Measurements from ENCODE around the gene FAM78B. TPM values are rescaled to one million over a fixed set of nuclear protein-coding genes. Genes with fewer than 3 reads are reported as not detected.
A peak's percentile ranks its signal among the peaks of the same experiment; 100 is the strongest.

Gene FAM78B
- total RNA-seq, 1 experiment from 2014 or later, result 1.1 TPM

DNA sequence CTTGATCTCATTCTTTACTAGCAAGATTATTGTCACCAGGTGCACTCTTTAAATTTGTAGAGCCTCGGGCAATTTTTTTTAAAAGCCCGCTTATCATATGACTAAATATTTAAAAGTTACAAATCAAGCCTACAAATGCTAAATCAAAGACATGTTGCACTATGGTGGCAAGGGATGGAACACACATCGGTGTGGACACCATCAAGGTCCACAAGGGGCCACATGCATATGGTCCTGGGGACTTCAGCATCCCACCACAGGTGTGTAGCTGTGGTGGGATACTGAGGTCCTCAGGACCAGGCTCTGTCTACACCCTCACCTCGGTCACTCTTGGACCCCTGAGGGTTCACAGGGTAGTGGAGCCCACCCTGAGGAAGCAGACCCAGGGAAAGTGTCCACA lies 45.8 kb downstream of the FAM78B start:
- no peaks in the 10 kb centered on the region for H3K4me1 Mint-ChIP-seq (ENCODE audit: insufficient read depth, unreplicated experiment)
- intact Hi-C loops (cut with micrococcal nuclease), result no loop called here
- H3K27me3 Mint-ChIP-seq (ENCODE audit: insufficient read depth, unreplicated experiment), result no peaks in the 10 kb centered on the region
- no TSS peak for BruUV-seq (replicated peaks)
- no peaks in the 10 kb centered on the region for H3K36me3 Mint-ChIP-seq (ENCODE audit: insufficient read depth, unreplicated experiment)
- TF ChIP-seq, protein P1, sequence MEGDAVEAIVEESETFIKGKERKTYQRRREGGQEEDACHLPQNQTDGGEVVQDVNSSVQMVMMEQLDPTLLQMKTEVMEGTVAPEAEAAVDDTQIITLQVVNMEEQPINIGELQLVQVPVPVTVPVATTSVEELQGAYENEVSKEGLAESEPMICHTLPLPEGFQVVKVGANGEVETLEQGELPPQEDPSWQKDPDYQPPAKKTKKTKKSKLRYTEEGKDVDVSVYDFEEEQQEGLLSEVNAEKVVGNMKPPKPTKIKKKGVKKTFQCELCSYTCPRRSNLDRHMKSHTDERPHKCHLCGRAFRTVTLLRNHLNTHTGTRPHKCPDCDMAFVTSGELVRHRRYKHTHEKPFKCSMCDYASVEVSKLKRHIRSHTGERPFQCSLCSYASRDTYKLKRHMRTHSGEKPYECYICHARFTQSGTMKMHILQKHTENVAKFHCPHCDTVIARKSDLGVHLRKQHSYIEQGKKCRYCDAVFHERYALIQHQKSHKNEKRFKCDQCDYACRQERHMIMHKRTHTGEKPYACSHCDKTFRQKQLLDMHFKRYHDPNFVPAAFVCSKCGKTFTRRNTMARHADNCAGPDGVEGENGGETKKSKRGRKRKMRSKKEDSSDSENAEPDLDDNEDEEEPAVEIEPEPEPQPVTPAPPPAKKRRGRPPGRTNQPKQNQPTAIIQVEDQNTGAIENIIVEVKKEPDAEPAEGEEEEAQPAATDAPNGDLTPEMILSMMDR (IDR thresholded peaks at IDR 0.05; ENCODE audit: unreplicated experiment), result no peak
- ChIA-PET CTCF (interaction anchor here (0.6 to 1.6 kb wide), 5 partner anchors 14 to 313 kb away, joined by 3 to 7 read pairs (median 3); no protein-coding TSS in a partner anchor), POLR2A (no interaction called here)
- no peak overlapping the region for H3K4me3 Mint-ChIP-seq (ENCODE audit: unreplicated experiment)
- no peak overlapping the region for H3K27ac Mint-ChIP-seq (ENCODE audit: low read depth, unreplicated experiment)
- H3K9me3 Mint-ChIP-seq (ENCODE audit: unreplicated experiment), result no peaks in the 10 kb centered on the region
- no peak for DNase-seq (ENCODE audit: unreplicated experiment)

DNA sequence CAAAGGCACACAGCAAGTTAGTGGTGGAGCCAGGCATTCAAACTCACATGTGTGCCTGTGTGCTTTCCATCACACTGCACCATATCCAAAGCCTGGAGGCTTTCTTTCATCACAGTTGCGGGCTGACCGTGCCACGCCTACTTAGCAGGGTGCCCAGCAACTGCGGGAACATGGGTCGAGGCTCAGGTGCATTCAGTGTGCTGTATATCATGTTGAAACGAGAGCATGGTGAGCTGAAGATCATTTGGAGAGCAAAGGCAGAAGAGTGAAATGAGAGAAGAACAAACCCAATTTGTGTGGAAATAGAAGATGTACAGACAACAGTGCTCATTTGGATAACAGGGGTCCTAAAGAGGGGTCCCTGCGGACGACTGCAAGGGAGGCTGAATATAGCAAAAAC lies 46.5 kb downstream of the FAM78B start:
- H3K9me3 Mint-ChIP-seq (ENCODE audit: unreplicated experiment), result no peaks in the 10 kb centered on the region
- DNase-seq (ENCODE audit: unreplicated experiment), result peak; percentile 15
- BruUV-seq (replicated peaks), result no TSS peak
- ChIA-PET CTCF (interaction anchor here (1.2 kb wide), 1 partner anchor 313 kb away, joined by 3 read pairs; no protein-coding TSS in a partner anchor), POLR2A (no interaction called here)
- no peaks in the 10 kb centered on the region for H3K27me3 Mint-ChIP-seq (ENCODE audit: insufficient read depth, unreplicated experiment)
- no peak overlapping the region for H3K27ac Mint-ChIP-seq (ENCODE audit: low read depth, unreplicated experiment)
- TF ChIP-seq, protein P1 (IDR thresholded peaks at IDR 0.05; ENCODE audit: unreplicated experiment), result no peak
- H3K36me3 Mint-ChIP-seq (ENCODE audit: insufficient read depth, unreplicated experiment), result no peaks in the 10 kb centered on the region
- no peak overlapping the region for H3K4me3 Mint-ChIP-seq (ENCODE audit: unreplicated experiment)
- intact Hi-C loops (cut with micrococcal nuclease), result no loop called here
- no peaks in the 10 kb centered on the region for H3K4me1 Mint-ChIP-seq (ENCODE audit: insufficient read depth, unreplicated experiment)

DNA sequence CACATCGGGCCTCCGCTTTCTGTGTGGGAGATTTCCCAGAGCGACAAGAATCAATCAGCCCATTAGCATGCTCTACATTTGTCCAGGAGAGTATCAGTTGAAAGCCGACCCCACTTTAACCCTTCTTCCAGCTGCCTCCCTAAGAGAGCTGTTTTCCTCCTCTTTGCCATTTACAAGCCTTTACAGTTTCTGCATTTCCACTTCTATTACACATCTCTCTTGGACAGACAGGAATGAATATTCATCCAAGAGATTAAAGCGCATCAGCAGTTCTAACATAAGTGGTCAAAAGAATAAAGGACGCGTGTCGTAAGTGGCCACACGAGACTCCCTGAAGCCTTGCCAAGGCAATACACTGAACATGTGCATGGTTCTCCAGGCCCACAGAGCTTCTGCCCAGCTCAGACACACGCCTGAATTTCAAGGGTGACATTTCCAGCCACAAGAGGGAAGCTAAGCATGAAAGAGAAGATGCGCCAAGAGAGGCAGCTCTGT lies 47.3 kb downstream of the FAM78B start:
- no peaks in the 10 kb centered on the region for H3K4me1 Mint-ChIP-seq (ENCODE audit: insufficient read depth, unreplicated experiment)
- H3K4me3 Mint-ChIP-seq (ENCODE audit: unreplicated experiment), result no peak overlapping the region
- intact Hi-C loops (cut with micrococcal nuclease), result no loop called here
- no peaks in the 10 kb centered on the region for H3K27me3 Mint-ChIP-seq (ENCODE audit: insufficient read depth, unreplicated experiment)
- ChIA-PET POLR2A (no interaction called here), CTCF (no interaction called here)
- H3K36me3 Mint-ChIP-seq (ENCODE audit: insufficient read depth, unreplicated experiment), result no peaks in the 10 kb centered on the region
- no TSS peak for BruUV-seq (replicated peaks)
- DNase-seq (ENCODE audit: unreplicated experiment), result no peak
- no peak overlapping the region for H3K27ac Mint-ChIP-seq (ENCODE audit: low read depth, unreplicated experiment)
- TF ChIP-seq, protein P1 (IDR thresholded peaks at IDR 0.05; ENCODE audit: unreplicated experiment), result no peak
- H3K9me3 Mint-ChIP-seq (ENCODE audit: unreplicated experiment), result no peaks in the 10 kb centered on the region

DNA sequence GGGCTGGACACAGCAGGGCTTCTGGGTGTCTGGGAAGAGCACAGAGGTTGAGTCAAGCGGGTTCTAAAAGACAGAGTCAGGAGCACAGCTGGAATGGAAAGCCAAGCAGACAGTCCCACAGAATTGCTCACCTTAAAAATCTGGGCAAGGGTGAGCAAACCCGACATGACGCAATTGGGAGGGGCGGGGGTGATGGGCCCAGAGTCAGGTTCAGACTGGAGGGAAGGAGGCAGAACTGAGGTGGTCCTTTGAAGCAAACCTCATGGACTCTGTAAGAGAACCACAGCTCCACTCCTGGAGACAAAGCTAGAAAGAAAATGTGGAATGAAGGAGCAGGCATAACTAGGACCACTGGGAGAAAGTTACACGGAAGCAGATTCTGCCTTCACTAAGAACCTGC lies 49.0 kb downstream of the FAM78B start:
- no peak overlapping the region for H3K27ac Mint-ChIP-seq (ENCODE audit: low read depth, unreplicated experiment)
- no TSS peak for BruUV-seq (replicated peaks)
- H3K9me3 Mint-ChIP-seq (ENCODE audit: unreplicated experiment), result no peaks in the 10 kb centered on the region
- DNase-seq (ENCODE audit: unreplicated experiment), result no peak
- H3K27me3 Mint-ChIP-seq (ENCODE audit: insufficient read depth, unreplicated experiment), result no peaks in the 10 kb centered on the region
- no peak overlapping the region for H3K4me3 Mint-ChIP-seq (ENCODE audit: unreplicated experiment)
- TF ChIP-seq, protein P1 (IDR thresholded peaks at IDR 0.05; ENCODE audit: unreplicated experiment), result no peak
- no peaks in the 10 kb centered on the region for H3K36me3 Mint-ChIP-seq (ENCODE audit: insufficient read depth, unreplicated experiment)
- ChIA-PET POLR2A (no interaction called here), CTCF (no interaction called here)
- no peaks in the 10 kb centered on the region for H3K4me1 Mint-ChIP-seq (ENCODE audit: insufficient read depth, unreplicated experiment)
- intact Hi-C loops (cut with micrococcal nuclease), result no loop called here
